GM23338 (cell line): ENCODE data around the gene YWHAE. TPM values are rescaled to one million over a fixed set of nuclear protein-coding genes. Genes with fewer than 3 reads are reported as not detected.

Source experiments
- ATAC-seq: fragments of 200-7000 bp; cut with Tn5 transposase; 3 replicates; pipeline ENCODE4 v1.9.1; 2020
- DNase-seq: peaks from one replicate; pipeline ENCODE4 v3.0.0-alpha.2; 2015; ENCODE audit warnings: low spot score
- H2AFZ ChIP-seq: fragments of 200-600 bp; sonication (generic); 2 replicates; pipeline ENCODE4 v1.8.0; 2016; ENCODE audit warnings: antibody characterized with exemption, mild to moderate bottlenecking, moderate library complexity
- H3F3A ChIP-seq: fragments of 200-600 bp; sonication (generic); replicated peaks from 2 replicates; pipeline ENCODE4 v1.8.0; 2017; ENCODE audit warnings: antibody characterized with exemption, mixed run types, low read depth
- H3K27ac ChIP-seq: fragments of 200-600 bp; sonication (generic); 2 replicates; pipeline ENCODE4 v1.6.1; 2016; ENCODE audit warnings: low read depth
- H3K27me3 ChIP-seq: fragments of 200-600 bp; sonication (generic); 2 replicates; pipeline ENCODE4 v1.8.0; 2016; ENCODE audit warnings: mild to moderate bottlenecking, mixed run types, moderate library complexity; ENCODE audit not compliant: insufficient read depth
- H3K36me3 ChIP-seq: fragments of 200-600 bp; sonication (generic); 2 replicates; pipeline ENCODE4 v1.8.0; 2016; ENCODE audit warnings: mild to moderate bottlenecking; ENCODE audit not compliant: insufficient read depth
- H3K4me1 ChIP-seq: fragments of 200-600 bp; sonication (generic); 2 replicates; pipeline ENCODE4 v1.8.0; 2016; ENCODE audit warnings: mild to moderate bottlenecking, moderate library complexity; ENCODE audit not compliant: insufficient read depth
- H3K4me2 ChIP-seq: fragments of 200-600 bp; sonication (generic); 2 replicates; pipeline ENCODE4 v1.7.1; 2017; ENCODE audit warnings: mixed run types
- H3K4me3 ChIP-seq: fragments of 200-600 bp; sonication (generic); 2 replicates; pipeline ENCODE4 v1.6.1; 2016; ENCODE audit warnings: mixed run types
- H3K79me2 ChIP-seq: fragments of 200-600 bp; sonication (generic); replicated peaks from 2 replicates; pipeline ENCODE4 v1.8.0; 2017; ENCODE audit warnings: mild to moderate bottlenecking; ENCODE audit not compliant: insufficient read depth
- H3K9me2 ChIP-seq: fragments of 200-600 bp; sonication (generic); 2 replicates; pipeline ENCODE4 v1.8.0; 2017; ENCODE audit not compliant: insufficient read depth
- H4K20me1 ChIP-seq: fragments of 200-600 bp; sonication (generic); replicated peaks from 2 replicates; pipeline ENCODE4 v1.8.0; 2017; ENCODE audit warnings: mild to moderate bottlenecking; ENCODE audit not compliant: insufficient read depth
- H3K27ac Mint-ChIP-seq: 2 replicates; pipeline ENCODE4 v1.8.0; 2020; ENCODE audit warnings: inconsistent platforms, mild to moderate bottlenecking, moderate library complexity, mixed read lengths
- H3K27me3 Mint-ChIP-seq: 3 replicates; pipeline ENCODE4 v1.8.0; 2022; ENCODE audit warnings: low read depth, mild to moderate bottlenecking, moderate library complexity, mixed read lengths, inconsistent platforms; ENCODE audit not compliant: insufficient read depth, poor library complexity
- H3K36me3 Mint-ChIP-seq: 3 replicates; pipeline ENCODE4 v1.8.0; 2021; ENCODE audit warnings: low read depth, mild to moderate bottlenecking, inconsistent platforms, moderate library complexity, mixed read lengths
- H3K4me1 Mint-ChIP-seq: 3 replicates; pipeline ENCODE4 v1.8.0; 2020; ENCODE audit warnings: mild to moderate bottlenecking, inconsistent platforms, mixed read lengths
- H3K4me3 Mint-ChIP-seq: 3 replicates; pipeline ENCODE4 v1.8.0; 2021; ENCODE audit warnings: moderate library complexity, mild to moderate bottlenecking, inconsistent platforms, mixed read lengths
- H3K9me3 Mint-ChIP-seq: 3 replicates; pipeline ENCODE4 v1.8.0; 2020; ENCODE audit warnings: moderate library complexity, mild to moderate bottlenecking, inconsistent platforms, mixed read lengths
- CREB1 ChIP-seq: fragments of 250-450 bp; sonication (Bioruptor Pico); IDR thresholded peaks from 2 replicates; pipeline ENCODE4 v1.5.0; 2020; ENCODE audit warnings: low read depth, mild to moderate bottlenecking, moderate library complexity
- CTCF ChIP-seq, 2 experiments: fragments of 200-600 bp in 1 of 2; sonication (generic) in 1 of 2; conservative IDR thresholded peaks; 2 replicates each; pipeline versions ENCODE4 v1.5.1 to v1.6.1; 2016 to 2017; ENCODE audit warnings: antibody characterized with exemption in 2 of 2, low read depth in 2 of 2, mild to moderate bottlenecking in 2 of 2, moderate library complexity in 1 of 2
- EZH2phosphoT487 ChIP-seq: fragments of 200-600 bp; sonication (generic); IDR thresholded peaks from one replicate; pipeline ENCODE4 v1.8.1; 2018; ENCODE audit warnings: antibody characterized with exemption; ENCODE audit not compliant: unreplicated experiment
- POLR2AphosphoS5 ChIP-seq: IDR thresholded peaks from 2 replicates; pipeline ENCODE4 v1.6.1; 2016; ENCODE audit warnings: antibody characterized with exemption, low read depth
- ZNF114 ChIP-seq: fragments of 250-450 bp; sonication (Bioruptor Pico); IDR thresholded peaks from 2 replicates; pipeline ENCODE4 v1.5.0; 2020; ENCODE audit warnings: mild to moderate bottlenecking, moderate library complexity
- polyA plus RNA-seq: library from polyadenylated mRNA; unstranded; fragments of >200 nt; fragmentation: Nextera tagmentation; extraction: Ambion mirVana; gene quantifications from 2 replicates; pipeline ENCODE4 v1.2.1, GENCODE V29; 2016
- total RNA-seq: library from RNA; depleted of rRNA; stranded (reverse); fragments of >200 nt; shearing (Covaris generic); gene quantifications from 2 replicates; pipeline ENCODE4 v1.2.3, GENCODE V29; 2014
- TF ChIP-seq, protein P1 (sequence below): fragments of 250-450 bp; sonication (Bioruptor Pico); IDR thresholded peaks from 2 replicates; pipeline ENCODE4 v1.5.0; 2020; ENCODE audit warnings: mild to moderate bottlenecking, moderate library complexity
- TF ChIP-seq, protein P2 (sequence below): IDR thresholded peaks from 2 replicates; pipeline ENCODE4 v1.6.1; 2016; ENCODE audit warnings: antibody characterized with exemption

The YWHAE gene
- total and polyA plus RNA-seq, 2 experiments from 2014 or later, result 1,251 to 1,283 TPM

DNA sequence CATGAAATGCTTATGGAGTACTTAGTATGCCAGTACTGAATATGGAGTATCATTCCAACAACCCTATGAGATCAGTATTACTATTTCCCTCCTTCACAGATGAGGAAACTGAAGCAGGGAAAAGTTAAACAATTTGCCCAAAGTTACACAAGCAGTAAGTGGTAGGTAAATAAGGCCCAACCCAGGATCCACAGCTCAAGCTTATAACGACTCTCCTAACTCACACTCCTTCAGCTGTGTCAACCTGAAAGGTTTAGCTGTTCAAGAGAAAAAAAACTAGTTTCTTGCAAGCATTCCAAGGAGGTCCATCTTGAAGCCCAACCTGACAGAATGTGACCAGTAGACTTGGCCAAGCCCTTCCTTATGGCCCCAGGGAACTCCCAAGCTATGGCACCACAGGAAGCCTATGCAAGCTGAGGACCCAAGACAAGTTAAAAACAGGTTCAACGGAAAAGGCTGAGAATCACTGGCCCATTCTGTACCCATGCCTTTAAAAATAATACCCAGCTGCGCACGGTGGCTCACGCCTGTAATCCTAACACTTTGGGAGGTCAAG lies 49.5 kb upstream of the YWHAE start (continued):
- TF ChIP-seq, protein P1, sequence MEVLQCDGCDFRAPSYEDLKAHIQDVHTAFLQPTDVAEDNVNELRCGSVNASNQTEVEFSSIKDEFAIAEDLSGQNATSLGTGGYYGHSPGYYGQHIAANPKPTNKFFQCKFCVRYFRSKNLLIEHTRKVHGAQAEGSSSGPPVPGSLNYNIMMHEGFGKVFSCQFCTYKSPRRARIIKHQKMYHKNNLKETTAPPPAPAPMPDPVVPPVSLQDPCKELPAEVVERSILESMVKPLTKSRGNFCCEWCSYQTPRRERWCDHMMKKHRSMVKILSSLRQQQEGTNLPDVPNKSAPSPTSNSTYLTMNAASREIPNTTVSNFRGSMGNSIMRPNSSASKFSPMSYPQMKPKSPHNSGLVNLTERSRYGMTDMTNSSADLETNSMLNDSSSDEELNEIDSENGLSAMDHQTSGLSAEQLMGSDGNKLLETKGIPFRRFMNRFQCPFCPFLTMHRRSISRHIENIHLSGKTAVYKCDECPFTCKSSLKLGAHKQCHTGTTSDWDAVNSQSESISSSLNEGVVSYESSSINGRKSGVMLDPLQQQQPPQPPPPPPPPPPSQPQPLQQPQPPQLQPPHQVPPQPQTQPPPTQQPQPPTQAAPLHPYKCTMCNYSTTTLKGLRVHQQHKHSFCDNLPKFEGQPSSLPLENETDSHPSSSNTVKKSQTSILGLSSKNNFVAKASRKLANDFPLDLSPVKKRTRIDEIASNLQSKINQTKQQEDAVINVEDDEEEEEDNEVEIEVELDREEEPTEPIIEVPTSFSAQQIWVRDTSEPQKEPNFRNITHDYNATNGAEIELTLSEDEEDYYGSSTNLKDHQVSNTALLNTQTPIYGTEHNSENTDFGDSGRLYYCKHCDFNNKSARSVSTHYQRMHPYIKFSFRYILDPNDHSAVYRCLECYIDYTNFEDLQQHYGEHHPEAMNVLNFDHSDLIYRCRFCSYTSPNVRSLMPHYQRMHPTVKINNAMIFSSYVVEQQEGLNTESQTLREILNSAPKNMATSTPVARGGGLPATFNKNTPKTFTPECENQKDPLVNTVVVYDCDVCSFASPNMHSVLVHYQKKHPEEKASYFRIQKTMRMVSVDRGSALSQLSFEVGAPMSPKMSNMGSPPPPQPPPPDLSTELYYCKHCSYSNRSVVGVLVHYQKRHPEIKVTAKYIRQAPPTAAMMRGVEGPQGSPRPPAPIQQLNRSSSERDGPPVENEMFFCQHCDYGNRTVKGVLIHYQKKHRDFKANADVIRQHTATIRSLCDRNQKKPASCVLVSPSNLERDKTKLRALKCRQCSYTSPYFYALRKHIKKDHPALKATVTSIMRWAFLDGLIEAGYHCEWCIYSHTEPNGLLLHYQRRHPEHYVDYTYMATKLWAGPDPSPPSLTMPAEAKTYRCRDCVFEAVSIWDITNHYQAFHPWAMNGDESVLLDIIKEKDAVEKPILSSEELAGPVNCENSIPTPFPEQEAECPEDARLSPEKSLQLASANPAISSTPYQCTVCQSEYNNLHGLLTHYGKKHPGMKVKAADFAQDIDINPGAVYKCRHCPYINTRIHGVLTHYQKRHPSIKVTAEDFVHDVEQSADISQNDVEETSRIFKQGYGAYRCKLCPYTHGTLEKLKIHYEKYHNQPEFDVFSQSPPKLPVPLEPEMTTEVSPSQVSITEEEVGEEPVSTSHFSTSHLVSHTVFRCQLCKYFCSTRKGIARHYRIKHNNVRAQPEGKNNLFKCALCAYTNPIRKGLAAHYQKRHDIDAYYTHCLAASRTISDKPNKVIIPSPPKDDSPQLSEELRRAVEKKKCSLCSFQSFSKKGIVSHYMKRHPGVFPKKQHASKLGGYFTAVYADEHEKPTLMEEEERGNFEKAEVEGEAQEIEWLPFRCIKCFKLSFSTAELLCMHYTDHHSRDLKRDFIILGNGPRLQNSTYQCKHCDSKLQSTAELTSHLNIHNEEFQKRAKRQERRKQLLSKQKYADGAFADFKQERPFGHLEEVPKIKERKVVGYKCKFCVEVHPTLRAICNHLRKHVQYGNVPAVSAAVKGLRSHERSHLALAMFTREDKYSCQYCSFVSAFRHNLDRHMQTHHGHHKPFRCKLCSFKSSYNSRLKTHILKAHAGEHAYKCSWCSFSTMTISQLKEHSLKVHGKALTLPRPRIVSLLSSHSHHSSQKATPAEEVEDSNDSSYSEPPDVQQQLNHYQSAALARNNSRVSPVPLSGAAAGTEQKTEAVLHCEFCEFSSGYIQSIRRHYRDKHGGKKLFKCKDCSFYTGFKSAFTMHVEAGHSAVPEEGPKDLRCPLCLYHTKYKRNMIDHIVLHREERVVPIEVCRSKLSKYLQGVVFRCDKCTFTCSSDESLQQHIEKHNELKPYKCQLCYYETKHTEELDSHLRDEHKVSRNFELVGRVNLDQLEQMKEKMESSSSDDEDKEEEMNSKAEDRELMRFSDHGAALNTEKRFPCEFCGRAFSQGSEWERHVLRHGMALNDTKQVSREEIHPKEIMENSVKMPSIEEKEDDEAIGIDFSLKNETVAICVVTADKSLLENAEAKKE (CRISPR knock-in tag), result no peak
- TF ChIP-seq, protein P2, sequence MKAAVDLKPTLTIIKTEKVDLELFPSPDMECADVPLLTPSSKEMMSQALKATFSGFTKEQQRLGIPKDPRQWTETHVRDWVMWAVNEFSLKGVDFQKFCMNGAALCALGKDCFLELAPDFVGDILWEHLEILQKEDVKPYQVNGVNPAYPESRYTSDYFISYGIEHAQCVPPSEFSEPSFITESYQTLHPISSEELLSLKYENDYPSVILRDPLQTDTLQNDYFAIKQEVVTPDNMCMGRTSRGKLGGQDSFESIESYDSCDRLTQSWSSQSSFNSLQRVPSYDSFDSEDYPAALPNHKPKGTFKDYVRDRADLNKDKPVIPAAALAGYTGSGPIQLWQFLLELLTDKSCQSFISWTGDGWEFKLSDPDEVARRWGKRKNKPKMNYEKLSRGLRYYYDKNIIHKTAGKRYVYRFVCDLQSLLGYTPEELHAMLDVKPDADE, result no peak
- TF ChIP-seq POLR2AphosphoS5, result no peak

GRCh38 chr17:1447052-1447451 lies 47.0 kb upstream of the YWHAE start:
- no peaks in the 10 kb centered on the region for H3K9me3 Mint-ChIP-seq
- H3K27ac Mint-ChIP-seq, result peak overlapping the region; percentile 53; the same call in 1 of the 2 replicates
- peak overlapping the region; percentile 84 for H3K27ac ChIP-seq
- peaks cover 22% of the 10 kb centered on the region for H3K36me3 Mint-ChIP-seq
- H3K9me2 ChIP-seq, result no peaks in the 10 kb centered on the region
- no peak for DNase-seq
- H2AFZ ChIP-seq, result no peak overlapping the region
- no peak overlapping the region for H3K4me3 Mint-ChIP-seq
- H4K20me1 ChIP-seq, result peaks cover 84% of the 10 kb centered on the region
- H3K4me2 ChIP-seq, result no peak overlapping the region
- H3K79me2 ChIP-seq, result peaks cover 100% of the 10 kb centered on the region
- H3K4me3 ChIP-seq, result no peak overlapping the region
- no peaks in the 10 kb centered on the region for H3K27me3 ChIP-seq
- peaks cover 3% of the 10 kb centered on the region for H3K36me3 ChIP-seq
- no peaks in the 10 kb centered on the region for H3K27me3 Mint-ChIP-seq
- H3K4me1 Mint-ChIP-seq, result peaks cover 5% of the 10 kb centered on the region; the same call in 2 of the 3 replicates
- no peaks in the 10 kb centered on the region for H3F3A ChIP-seq
- ATAC-seq, result no peak
- no peaks in the 10 kb centered on the region for H3K4me1 ChIP-seq
- TF ChIP-seq ZNF114 (CRISPR knock-in tag) (no peak), CREB1 (CRISPR knock-in tag) (no peak), CTCF (conservative IDR thresholded peaks at IDR 0.05; ENCODE audit: low read depth in 2 of 2) (no peak), EZH2phosphoT487 (no peak)
